BJ (cell line): ENCODE measurements around the gene PLSCR1. TPM values are rescaled to one million over a fixed set of nuclear protein-coding genes. Genes with fewer than 3 reads are reported as not detected.

Source experiments
- CTCF ChIA-PET: fragments of 350-600 bp; formaldehyde crosslinking; extraction: SDS; loops from one replicate; lab custom pipeline; 2021; ENCODE audit warnings: antibody characterized with exemption, inconsistent platforms; lab: Yijun Ruan, JAX
- POLR2A ChIA-PET: fragments of 300-600 bp; sonication (Branson Sonifier 250); formaldehyde crosslinking; extraction: SDS; loops from one replicate; lab custom pipeline; 2021; ENCODE audit warnings: antibody characterized with exemption; lab: Charles Lee
- DNase-seq: peaks from one replicate; pipeline ENCODE4 v3.0.0-alpha.2; 2011; ENCODE audit warnings: low read depth
- H3K27me3 ChIP-seq: 2 replicates; pipeline ENCODE4 v1.6.0; 2011; ENCODE audit warnings: low read length; ENCODE audit not compliant: control insufficient read depth, insufficient read depth
- H3K36me3 ChIP-seq: 2 replicates; pipeline ENCODE4 v1.5.1; 2011; ENCODE audit warnings: low read length; ENCODE audit not compliant: control insufficient read depth, insufficient read depth
- H3K4me3 ChIP-seq: 2 replicates; pipeline ENCODE4 v1.5.1; 2011; ENCODE audit warnings: low read depth, mild to moderate bottlenecking, control low read depth, low read length
- CTCF ChIP-seq: IDR thresholded peaks from 2 replicates; pipeline ENCODE4 v1.5.1; 2011; ENCODE audit warnings: low read depth, mild to moderate bottlenecking, control low read depth, inconsistent platforms, low read length, moderate library complexity; ENCODE audit not compliant: insufficient read depth
- polyA plus RNA-seq: library from polyadenylated mRNA; depleted of rRNA; stranded (reverse); fragments of >200 nt; gene quantifications from 2 replicates; pipeline ENCODE4 v1.2.3, GENCODE V29; 2011

PLSCR1 gene
- polyA plus RNA-seq, 1 experiment = 26.3 TPM

DNA sequence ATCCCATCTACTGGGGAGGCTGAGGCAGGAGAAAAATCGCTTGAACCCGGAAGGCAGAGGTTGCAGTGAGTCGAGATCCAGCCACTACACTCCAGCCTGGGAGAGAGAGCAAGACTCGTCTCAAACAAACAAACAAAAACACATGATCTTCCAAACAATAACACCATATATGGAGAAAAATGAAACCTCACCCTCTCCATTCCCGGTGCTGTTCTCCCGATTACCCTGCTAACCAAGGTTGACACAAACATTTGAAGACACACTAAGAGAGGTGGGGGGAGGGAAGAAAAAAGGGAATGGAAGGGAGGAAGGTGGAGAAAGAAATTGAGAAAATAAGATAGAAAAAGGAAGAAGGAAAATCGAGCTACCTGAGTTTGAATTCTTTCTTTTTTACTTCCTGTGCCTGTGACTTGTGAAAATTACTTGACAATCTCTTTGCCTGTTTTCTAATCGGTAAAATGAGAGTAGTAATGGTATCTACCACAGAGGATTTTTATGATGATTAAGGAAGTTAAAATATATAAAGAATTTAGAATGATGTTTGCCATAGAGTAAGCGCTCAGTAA lies 73.9 kb downstream of the PLSCR1 start:
- no peaks in the 10 kb centered on the region for H3K27me3 ChIP-seq
- ChIA-PET CTCF (no interaction called here), POLR2A (no interaction called here)
- H3K36me3 ChIP-seq = no peaks in the 10 kb centered on the region
- no peak for TF ChIP-seq CTCF
- no peak overlapping the region for H3K4me3 ChIP-seq
- no peak for DNase-seq

DNA sequence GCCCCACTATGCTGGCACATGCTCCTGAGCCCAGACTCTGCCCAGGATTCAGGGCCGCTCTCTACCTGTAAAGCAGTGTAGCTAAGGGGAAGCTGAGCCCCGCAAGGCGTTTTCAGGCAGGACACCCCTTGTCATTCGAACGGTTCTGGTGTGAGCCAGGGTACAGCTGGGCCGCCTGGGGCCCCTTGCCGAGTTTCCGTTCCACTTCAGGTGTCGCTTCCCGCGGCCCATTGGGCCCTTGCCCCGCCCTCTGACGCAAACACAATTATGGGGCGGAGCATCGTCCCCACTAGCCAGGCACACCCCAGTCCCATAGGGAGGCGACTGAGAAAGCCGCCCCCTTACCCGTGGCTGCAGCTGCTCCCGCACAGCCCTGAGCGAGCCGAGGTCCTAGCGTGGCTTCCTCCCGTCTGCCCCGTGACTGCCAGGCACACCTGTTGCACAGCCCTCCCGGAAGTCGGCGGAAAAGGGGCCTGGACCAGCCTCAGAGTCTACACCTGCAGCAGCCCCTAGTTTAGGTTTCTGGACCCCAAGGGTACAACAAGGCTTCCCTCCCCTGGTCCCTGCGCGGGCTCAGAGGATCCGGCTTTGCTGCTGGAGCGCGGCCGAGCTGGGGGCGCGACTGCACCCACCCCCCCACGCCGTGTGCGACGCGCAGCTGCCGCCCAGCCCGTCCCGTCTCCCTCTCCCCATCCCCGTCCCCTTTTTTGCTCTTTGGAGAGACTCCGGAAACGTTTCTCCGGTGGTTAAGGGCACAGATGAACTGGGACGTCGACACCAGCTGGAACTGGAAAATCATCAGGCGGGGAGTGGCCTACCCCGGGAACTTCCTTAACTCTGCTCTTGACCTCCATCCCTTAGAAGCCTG lies 75.0 kb downstream of the PLSCR1 start, which contains the start of gene PLSCR2:
Gene PLSCR2 (minus strand): TSS at position 412 of the 868 bp plus-strand sequence. CDS start 9,657 bp downstream, outside the sequence.
- no peak for DNase-seq
- Histone ChIP-seq H3K4me3 (peak within 1 kb of the TSS; percentile 40), H3K36me3 (no peaks in the 10 kb centered on the region), H3K27me3 (no peaks in the 10 kb centered on the region)
- ChIA-PET POLR2A (interaction anchor here (0.6 kb wide), 1 partner anchor 108 kb away, joined by 5 read pairs; no protein-coding TSS in a partner anchor), CTCF (no interaction called here)
- no peak for TF ChIP-seq CTCF

DNA sequence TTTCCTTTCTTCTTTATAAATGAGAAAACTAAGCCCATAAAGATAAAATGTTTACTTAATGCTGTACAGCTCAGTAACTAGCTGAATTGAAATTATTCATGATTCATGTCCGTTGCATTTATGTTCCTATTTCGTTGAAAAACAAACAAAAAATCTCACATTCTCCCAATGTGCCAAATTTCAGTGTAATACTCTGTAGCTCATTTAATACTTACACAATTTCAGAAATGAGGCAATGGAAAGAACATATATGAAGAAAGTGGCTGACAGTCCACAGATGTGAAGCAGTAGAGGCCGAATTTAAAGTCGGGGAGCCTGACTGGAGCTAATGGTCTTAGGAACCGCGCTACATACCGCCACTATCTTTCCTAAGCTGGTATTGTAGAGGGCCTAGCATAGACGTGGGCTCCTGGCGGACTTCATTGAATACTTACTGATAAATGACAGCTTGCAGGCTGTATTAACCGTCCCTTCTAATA lies 75.7 kb downstream of the PLSCR1 start:
- POLR2A ChIA-PET = no interaction called here
- no peaks in the 10 kb centered on the region for H3K27me3 ChIP-seq
- DNase-seq = no peak
- TF ChIP-seq CTCF = no peak
- CTCF ChIA-PET = no interaction called here
- no peaks in the 10 kb centered on the region for H3K36me3 ChIP-seq
- H3K4me3 ChIP-seq = no peak overlapping the region

DNA sequence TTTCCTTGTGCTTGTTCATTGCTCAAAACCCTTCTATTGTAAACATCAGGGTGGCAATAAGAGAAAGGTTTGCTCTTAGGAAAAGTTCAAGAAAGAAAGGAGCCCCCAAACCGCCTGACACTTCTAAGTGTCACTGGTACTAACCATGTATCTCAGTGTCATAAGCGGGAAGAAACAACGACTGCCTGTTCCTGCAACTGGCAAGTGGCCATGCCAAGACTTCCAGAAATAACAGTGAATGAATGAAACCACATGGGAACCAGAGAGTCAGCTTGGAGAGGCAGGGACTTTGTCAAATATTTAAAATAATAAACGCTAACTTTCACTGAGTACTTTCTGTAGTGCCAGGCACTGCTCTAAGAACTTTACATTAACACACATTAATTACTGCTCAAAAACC lies 76.2 kb downstream of the PLSCR1 start:
- H3K36me3 ChIP-seq = no peaks in the 10 kb centered on the region
- H3K4me3 ChIP-seq = no peak overlapping the region
- no peaks in the 10 kb centered on the region for H3K27me3 ChIP-seq
- no peak for DNase-seq
- no peak for TF ChIP-seq CTCF
- POLR2A ChIA-PET = no interaction called here
- CTCF ChIA-PET = no interaction called here

- no peak for DNase-seq
- POLR2A ChIA-PET = no interaction called here
- CTCF ChIA-PET = no interaction called here
Observed at GRCh38 chr3:146466604-146467003, 77.8 kb downstream of the PLSCR1 start.

More at GRCh38 chr3:146466604-146467003, 77.8 kb downstream of the PLSCR1 start:
- no peak for TF ChIP-seq CTCF
- Histone ChIP-seq H3K4me3 (no peak overlapping the region), H3K36me3 (no peaks in the 10 kb centered on the region), H3K27me3 (no peaks in the 10 kb centered on the region)
